NCI-H748 (cell line): Measurements from ENCODE around the gene VIPR1.
"Not testable (repeated sequence)": the region's sequence is repeated elsewhere in the genome, so short reads cannot be mapped to it uniquely, and the experiment has no call there.

Experiments
- DNase-seq: peaks from one replicate; lab custom pipeline; 2025; ENCODE audit not compliant: unreplicated experiment; lab: John Stamatoyannopoulos, UW

Gene VIPR1

DNA sequence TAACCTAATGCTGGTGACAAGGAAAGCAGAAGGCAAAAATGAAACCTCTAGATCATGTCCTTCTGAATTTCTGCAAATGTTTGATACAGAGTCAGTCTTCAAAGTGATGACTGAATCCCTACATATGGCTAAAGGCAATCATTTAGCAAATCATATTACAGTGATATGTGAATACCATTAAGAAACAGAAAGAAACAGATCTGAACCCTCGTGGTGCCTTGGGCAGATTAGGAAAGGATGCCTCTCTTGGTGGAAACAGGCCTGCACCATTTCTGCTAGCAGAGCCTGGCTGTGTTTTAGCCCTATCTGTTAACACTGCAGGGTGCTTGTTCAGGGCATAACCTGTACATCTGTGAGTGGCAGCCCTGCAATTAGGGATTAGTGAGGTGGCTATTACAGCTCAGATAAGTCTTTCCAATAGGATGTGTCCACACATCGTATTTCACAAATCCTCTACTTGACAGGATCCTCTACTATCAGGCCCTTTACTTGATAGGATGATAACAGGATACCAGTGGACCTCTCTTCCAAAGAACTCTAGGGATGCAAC is 67.2 kb downstream of the VIPR1 start:
- no peak for DNase-seq

DNA sequence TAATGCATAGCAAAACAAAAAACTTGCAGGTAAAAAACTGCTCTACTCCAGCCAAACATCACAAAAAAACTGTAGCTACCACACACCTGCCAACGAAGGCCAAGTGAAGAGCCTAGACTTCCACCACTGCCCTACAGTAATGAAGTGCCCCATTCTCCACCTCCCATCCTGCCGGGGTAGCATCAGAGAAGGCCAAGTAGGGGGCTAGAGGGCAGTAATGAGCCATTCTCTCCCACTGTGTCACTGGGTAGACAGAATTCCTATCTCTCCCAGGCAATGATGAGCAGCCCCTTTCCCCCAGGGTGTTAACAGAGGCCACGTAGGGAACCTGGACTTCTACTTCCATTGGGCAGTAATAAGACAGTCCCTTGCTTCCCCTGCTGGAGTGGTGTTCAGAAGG is 69.8 kb downstream of the VIPR1 start:
- peak; percentile 36 for DNase-seq

DNA sequence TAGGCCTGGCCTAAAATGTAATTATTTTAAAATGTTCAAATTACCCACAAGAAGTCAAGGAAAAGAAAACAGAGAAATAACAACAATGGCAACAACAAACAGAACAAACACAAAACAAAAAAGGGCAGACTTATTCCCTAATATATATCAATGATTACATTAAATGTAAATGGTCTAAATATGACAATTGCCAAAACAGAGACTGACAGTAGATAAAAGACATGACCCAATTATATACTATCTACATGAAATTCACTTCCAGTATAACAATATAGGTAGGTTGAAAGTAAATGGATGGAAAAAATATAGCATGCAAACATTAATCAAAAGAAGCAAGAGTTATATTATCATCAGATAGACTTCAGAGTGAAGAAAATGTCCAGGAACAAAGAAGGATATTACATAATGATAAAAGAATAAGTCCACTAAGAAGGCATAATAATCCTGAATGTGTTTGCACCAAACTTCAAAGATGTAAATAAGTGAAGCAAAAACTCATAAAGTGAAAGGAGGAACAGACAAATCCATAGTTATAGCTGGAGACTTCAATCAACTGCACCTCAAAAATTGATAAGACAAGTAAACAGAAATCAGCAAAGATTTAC is 72.8 kb downstream of the VIPR1 start:
- no peak for DNase-seq

DNA sequence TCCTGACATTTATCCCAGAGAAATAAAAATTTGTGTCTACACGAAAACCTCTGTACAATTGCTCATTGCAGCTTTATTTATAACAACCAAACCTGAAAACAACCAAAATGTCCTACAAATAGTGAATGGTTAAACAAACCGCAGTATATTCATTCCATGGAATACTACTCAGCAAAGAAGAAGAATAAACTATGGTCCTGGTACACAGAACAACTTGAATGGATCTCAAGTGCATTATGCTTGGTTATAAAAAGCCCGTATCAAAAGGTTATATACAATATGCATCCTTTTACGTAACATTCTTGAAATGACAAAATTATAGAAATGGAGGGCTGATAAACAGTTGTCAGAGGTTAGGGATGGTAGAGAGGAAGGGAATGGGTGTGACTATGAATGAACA is 75.6 kb downstream of the VIPR1 start:
- no peak for DNase-seq

DNA sequence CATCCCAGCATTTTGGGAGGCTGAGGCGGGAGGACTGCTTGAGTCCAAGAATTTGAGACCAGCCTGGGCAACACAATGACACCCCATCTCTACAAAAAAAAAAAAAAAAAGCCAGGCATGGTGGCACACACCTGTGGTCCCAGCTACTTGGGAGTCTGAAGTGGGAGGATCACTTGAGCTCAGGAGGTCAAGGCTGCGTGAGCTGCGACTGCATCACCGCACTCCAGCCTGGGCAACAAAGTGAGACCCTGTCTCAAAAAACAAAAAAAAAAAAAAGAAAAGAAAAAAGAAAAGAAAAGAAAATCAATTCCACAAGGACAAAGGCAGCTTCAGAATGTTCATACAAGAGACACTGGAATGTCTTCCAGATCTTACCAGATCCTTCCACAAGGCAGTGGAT is 76.9 kb downstream of the VIPR1 start:
- DNase-seq = not testable (repeated sequence)

DNA sequence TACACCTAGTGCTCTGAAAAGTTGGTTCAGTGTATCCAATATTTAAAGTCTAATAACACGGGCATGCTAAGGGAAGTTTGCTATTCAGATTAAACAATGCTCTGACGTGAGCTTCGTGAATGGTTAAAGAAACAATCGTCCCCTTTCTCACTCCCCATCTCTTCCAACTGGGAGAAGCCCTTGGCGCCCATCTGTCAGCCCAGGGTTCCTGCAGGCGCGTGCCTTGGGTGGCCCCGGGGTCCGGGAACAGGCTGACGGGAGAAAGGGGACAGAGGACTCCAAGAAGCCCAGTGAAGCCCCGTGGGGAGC is 78.9 kb downstream of the VIPR1 start:
- no peak for DNase-seq

DNA sequence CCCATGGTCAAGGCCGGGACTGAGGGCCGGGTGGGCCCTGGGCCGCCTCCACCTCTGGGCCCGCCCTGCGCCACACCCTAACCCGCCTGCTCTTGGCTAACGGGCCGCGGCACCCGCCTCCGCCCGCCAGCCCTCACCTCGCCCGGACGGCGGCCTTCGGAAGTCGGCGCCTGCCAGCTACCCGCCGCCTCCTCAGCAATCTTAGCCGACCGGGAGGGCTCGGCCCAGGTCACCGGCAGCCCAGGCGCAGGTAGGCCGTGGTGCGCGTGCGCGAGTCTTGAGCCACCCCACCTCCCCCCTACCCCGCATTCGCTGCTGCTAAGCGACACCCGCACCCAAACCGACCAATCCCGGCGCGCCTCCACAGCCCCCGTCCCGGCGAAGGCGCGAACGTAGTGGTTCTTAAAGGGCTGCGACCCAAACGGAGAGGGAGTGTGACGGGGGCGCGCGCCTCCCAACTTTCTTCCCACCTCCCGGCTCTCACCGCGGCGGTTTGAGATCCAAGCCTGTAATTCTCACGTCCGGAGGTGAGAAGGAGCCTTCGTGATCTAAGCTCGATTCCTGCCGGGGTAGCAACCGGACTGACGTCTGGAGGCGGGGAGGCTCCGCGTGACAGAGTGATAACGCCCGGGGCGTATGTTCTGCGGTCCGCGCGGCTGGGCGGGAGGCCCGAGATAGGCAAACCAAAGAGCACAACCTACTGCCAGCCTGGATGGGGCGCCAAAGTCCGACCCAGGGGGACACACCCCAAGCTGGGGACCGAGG is 79.4 kb downstream of the VIPR1 start, which contains the start of gene SEC22C:
TSS of gene SEC22C (minus strand) at position 259 of the 765 bp plus-strand sequence. CDS start 12,921 bp downstream, outside the sequence.
- DNase-seq = peak; percentile 95

DNA sequence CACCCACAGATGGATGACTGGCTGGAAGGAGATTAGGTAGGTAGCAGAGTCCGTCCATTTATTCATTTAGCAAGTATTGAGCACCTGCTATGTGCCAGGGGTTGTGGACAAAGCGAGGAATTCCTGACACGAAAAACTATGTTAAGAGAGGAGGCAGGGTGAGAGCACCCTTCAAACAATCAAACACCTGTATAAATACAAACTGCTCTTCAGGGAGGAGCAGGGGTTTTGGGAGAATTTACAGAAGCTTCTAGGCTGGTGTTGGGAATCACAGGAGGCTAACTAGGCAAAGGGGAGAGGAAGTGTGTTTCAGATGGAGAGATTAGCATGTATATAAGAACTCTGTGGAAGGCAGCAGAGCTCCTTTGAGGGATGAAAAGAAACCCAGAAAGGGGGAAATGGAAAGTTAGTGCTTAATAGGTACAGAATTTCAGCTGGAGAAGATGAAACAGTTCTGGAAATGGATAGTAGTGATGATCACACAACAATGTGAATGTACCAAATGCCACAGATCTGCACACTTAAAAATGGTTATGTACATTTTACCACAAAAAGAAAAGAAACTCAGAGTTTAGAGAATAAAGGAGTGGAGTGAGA is 80.1 kb downstream of the VIPR1 start:
- no peak for DNase-seq
